Heart left ventricle (tissue), 16 donors: ENCODE measurements around the gene P3H3. TPM values are rescaled to one million over a fixed set of nuclear protein-coding genes. Genes with fewer than 3 reads are reported as not detected.

ENCODE experiments used
- ATAC-seq, 4 donors: fragments of 200-7000 bp; cut with Tn5 transposase; one replicate each; pipeline ENCODE4 v1.9.1; 2020 to 2022; ENCODE audit warnings: moderate library complexity in 4 of 4, mild to moderate bottlenecking in 3 of 4, moderate number of reproducible peaks in 1 of 4
- DNase-seq, 5 donors: peaks; one replicate each; pipeline ENCODE4 v3.0.0-alpha.2; 2020
- H3K27ac ChIP-seq, 12 donors: fragments of 200-600 bp; sonication (generic) in 4 of 12; one replicate each; pipeline versions ENCODE4 v1.5.0 to v1.8.0; 2016 to 2022; ENCODE audit warnings: mild to moderate bottlenecking in 2 of 12
- H3K27me3 ChIP-seq, 9 donors: fragments of 200-600 bp; sonication (generic) in 2 of 9; one replicate each; pipeline versions ENCODE4 v1.5.1 to v1.8.0; 2016 to 2022; ENCODE audit warnings: mild to moderate bottlenecking in 3 of 9
- H3K36me3 ChIP-seq, 9 donors: fragments of 200-600 bp; sonication (generic) in 2 of 9; one replicate each; pipeline versions ENCODE4 v1.5.0 to v1.8.0; 2018 to 2022; ENCODE audit warnings: mild to moderate bottlenecking in 2 of 9
- H3K4me1 ChIP-seq, 12 donors: fragments of 200-600 bp; sonication (generic) in 4 of 12; one replicate each; pipeline versions ENCODE4 v1.5.0 to v1.8.0; 2016 to 2022; ENCODE audit warnings: mild to moderate bottlenecking in 3 of 12
- H3K4me3 ChIP-seq, 12 donors: fragments of 200-600 bp; sonication (generic) in 4 of 12; one replicate each; pipeline versions ENCODE4 v1.5.0 to v1.8.0; 2017 to 2022; ENCODE audit warnings: mild to moderate bottlenecking in 9 of 12, moderate library complexity in 4 of 12
- H3K9me3 ChIP-seq, 12 donors: fragments of 200-600 bp; sonication (generic) in 4 of 12; one replicate each; pipeline versions ENCODE4 v1.5.0 to v1.8.0; 2016 to 2022; ENCODE audit warnings: mild to moderate bottlenecking in 1 of 12
- POLR2A ChIP-seq, 2 donors: fragments of 450-650 bp; IDR thresholded peaks; one replicate each; pipeline ENCODE4 v1.6.1; 2017; ENCODE audit warnings: antibody characterized with exemption in 2 of 2, mild to moderate bottlenecking in 2 of 2, moderate library complexity in 2 of 2
- WGBS, 4 donors: extraction: QIAGEN DNeasy Blood & Tissue Kit in 2 of 4; methylation state at CpG; one replicate each; pipeline versions ENCODE4 v1.1.5 to v1.1.7; 2013 to 2018; 5-methylcytosine and 5-hydroxymethylcytosine counted together
- intact Hi-C, 10 donors: fragments of 100-400 bp; cut with DNase I; formaldehyde crosslinking; loops; one replicate each; pipeline versions ENCODE4 v1.11.1 to v1.14.2; 2022
- polyA plus RNA-seq, 2 donors: library from polyadenylated mRNA; stranded (reverse); fragments of 200-250 nt; gene quantifications; one replicate each; pipeline ENCODE4 v1.2.3, GENCODE V29; 2013
- total RNA-seq, 9 donors: library from RNA; depleted of rRNA in 2 of 9; stranded (reverse); fragments of >200 nt in 2 of 9; fragmentation: NEBNext Ultra II Directional in 3 of 9; extraction: Animal tissue kit (Norgen Biotek cat#: 25700) in 3 of 9; gene quantifications; one replicate each; pipeline versions ENCODE4 v1.1.0 to v1.2.4, GENCODE V29; 2016 to 2023
- TF ChIP-seq, protein P1 (sequence below), 12 donors: fragments of 200-600 bp; sonication (generic) in 4 of 12; IDR thresholded peaks; one replicate each; pipeline versions ENCODE4 v1.5.0 to v1.8.0; 2018 to 2022; ENCODE audit warnings: antibody characterized with exemption in 12 of 12, mild to moderate bottlenecking in 5 of 12
- donor health status: ischemic (EF 13 %, LVEDD 7.1; RV severe dilation, severe dysfunction).
- donor health status: healthy with polysubstance abuse.
- donor health status: DM: no; HTN: yes; CAD: no.
- donor health status: DM: no; HTN: no; CAD: no.
- donor health status: ischemic (EF 25% LVEDD 6.9; RV normal size, moderate dysfunction).
- donor health status: ischemic (EF 25% LVEDD 5.7; RV mildly dilated, moderate dysfunction).
- donor health status: healthy.
- donor health status: DM: yes; HTN: yes; CAD: no.
- donor health status: ischemic (EF 35%, LVEDD 5.7; RV mildly dilated, moderate dysfunction).
- donor health status: nonischemic (EF 11% LVEDD 7.7; RV severe dilation, severe dysfunction).
- donor health status: DM: yes; HTN: yes; CAD: no.
- donor health status: PGD.
- donor health status: ischemic (EF 29% LVEDD 5.4; RV normal size, mild dysfunction).
- donor health status: nonischemic (EF 23%, LVEDD 6.1; RV moderate dilation, normal function).

The P3H3 gene
- total and polyA plus RNA-seq, 11 donors = 4.2 to 29.9 (median 16.6) TPM

DNA sequence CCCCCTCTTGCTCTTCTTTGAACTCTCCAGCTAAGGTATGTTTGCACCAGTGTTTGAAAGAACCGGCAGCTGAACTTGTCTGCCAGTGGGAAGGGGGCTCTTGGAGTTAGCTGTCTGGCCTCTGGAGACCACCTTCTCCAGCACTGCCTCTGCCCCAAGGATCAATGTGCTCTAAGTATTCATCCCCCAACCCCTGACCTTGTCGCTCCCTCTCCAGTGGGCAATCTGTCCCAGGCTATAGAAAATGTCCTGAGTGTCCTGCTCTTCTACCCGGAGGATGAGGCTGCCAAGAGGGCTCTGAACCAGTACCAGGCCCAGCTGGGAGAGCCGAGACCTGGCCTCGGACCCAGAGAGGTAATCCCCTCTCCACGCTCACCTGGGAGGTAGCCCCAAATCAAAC lies 2.8 kb downstream of the P3H3 start:
- Histone ChIP-seq H3K4me3 (no peak overlapping the region), H3K36me3 (peaks cover 0 to 39% (median 8%) of the 10 kb centered on the region in 9 donors), H3K27me3 (peaks cover 0 to 9% (median 0%) of the 10 kb centered on the region in 9 donors), H3K9me3 (no peaks in the 10 kb centered on the region), H3K4me1 (peaks cover 0 to 42% (median 22%) of the 10 kb centered on the region in 12 donors), H3K27ac (no peak overlapping the region)
- intact Hi-C loops = no loop called here
- ATAC-seq (no peak), DNase-seq (no peak)
- 85 to 92% (median 91%) methylated on average over 6 of the region's 6 CpGs for WGBS, 4 donors
- TF ChIP-seq POLR2A (IDR thresholded peaks at IDR 0.05) = no peak
- TF ChIP-seq, protein P1, sequence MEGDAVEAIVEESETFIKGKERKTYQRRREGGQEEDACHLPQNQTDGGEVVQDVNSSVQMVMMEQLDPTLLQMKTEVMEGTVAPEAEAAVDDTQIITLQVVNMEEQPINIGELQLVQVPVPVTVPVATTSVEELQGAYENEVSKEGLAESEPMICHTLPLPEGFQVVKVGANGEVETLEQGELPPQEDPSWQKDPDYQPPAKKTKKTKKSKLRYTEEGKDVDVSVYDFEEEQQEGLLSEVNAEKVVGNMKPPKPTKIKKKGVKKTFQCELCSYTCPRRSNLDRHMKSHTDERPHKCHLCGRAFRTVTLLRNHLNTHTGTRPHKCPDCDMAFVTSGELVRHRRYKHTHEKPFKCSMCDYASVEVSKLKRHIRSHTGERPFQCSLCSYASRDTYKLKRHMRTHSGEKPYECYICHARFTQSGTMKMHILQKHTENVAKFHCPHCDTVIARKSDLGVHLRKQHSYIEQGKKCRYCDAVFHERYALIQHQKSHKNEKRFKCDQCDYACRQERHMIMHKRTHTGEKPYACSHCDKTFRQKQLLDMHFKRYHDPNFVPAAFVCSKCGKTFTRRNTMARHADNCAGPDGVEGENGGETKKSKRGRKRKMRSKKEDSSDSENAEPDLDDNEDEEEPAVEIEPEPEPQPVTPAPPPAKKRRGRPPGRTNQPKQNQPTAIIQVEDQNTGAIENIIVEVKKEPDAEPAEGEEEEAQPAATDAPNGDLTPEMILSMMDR (IDR thresholded peaks at IDR 0.05) = no peak

GRCh38 chr12:6831450-6831995 lies 3.3 kb downstream of the P3H3 start:
- H3K36me3 ChIP-seq = peaks cover 0 to 43% (median 8%) of the 10 kb centered on the region in 9 donors
- WGBS, 4 donors = 86 to 92% (median 89%) methylated on average over 12 of the region's 12 CpGs
- TF ChIP-seq, protein P1 (IDR thresholded peaks at IDR 0.05) = no peak
- no peak for TF ChIP-seq POLR2A (IDR thresholded peaks at IDR 0.05)
- H3K27me3 ChIP-seq = peaks cover 0 to 9% (median 0%) of the 10 kb centered on the region in 9 donors
- H3K9me3 ChIP-seq = no peaks in the 10 kb centered on the region
- DNase-seq = peak in 2 of 5 donors; percentile 19 to 32
- no peak overlapping the region for H3K4me3 ChIP-seq
- intact Hi-C loops = no loop called here
- no peak for ATAC-seq
- H3K4me1 ChIP-seq = peaks cover 0 to 47% (median 22%) of the 10 kb centered on the region in 12 donors
- peak overlapping the region in 1 of 12 donors; percentile 80 for H3K27ac ChIP-seq

GRCh38 chr12:6832125-6832524 lies 3.9 kb downstream of the P3H3 start:
- TF ChIP-seq, protein P1 (IDR thresholded peaks at IDR 0.05) = no peak
- TF ChIP-seq POLR2A (IDR thresholded peaks at IDR 0.05) = no peak
- Histone ChIP-seq H3K27me3 (peaks cover 0 to 9% (median 0%) of the 10 kb centered on the region in 9 donors), H3K27ac (peak overlapping the region in 3 of 12 donors; percentile 23 to 82 (median 80)), H3K36me3 (peaks cover 0 to 49% (median 14%) of the 10 kb centered on the region in 9 donors), H3K4me3 (no peak overlapping the region), H3K4me1 (peaks cover 0 to 42% (median 18%) of the 10 kb centered on the region in 12 donors), H3K9me3 (no peaks in the 10 kb centered on the region)
- WGBS, 4 donors = 86 to 90% (median 89%) methylated on average over 4 of the region's 4 CpGs
- ATAC-seq = no peak
- peak in 1 of 5 donors; percentile 2 for DNase-seq
- intact Hi-C loops = no loop called here

DNA sequence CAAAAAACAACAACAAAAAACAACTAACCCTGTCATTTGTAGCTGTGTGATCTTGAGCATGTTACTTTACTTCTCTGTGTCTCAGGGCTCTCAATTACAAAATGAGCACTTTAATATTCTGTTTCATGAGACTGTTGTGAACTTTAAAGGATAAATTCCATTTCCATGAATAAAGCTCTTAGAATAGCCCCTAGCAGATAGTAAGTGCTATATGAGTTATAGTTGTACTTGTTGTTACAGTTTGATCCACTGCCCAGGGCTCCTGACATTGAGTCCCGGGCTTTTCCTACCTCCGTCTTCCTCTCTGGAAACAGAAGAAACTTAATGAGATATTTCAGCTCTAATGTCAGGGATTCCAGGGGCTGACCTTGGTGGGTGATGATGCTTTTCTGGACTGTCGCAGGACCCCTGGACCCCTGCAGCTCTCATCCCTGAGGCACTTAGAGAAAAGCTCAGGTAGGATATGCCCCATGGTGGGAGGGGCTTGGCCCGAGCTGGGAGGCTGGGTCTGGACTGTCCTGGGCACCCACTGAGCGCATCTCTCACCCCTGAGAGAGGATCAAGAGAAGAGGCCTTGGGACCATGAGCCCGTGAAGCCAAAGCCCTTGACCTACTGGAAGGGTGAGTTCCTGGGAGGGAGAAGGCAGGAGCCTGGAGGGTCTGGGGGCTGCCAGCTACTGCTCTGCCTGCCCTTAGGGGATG lies 5.1 kb downstream of the P3H3 start:
- H3K36me3 ChIP-seq = peaks cover 0 to 61% (median 26%) of the 10 kb centered on the region in 9 donors
- WGBS, 4 donors = 56 to 58% (median 57%) methylated on average over 3 to 6 of the region's 6 CpGs
- intact Hi-C loops = no loop called here
- peaks cover 0 to 6% (median 0%) of the 10 kb centered on the region in 9 donors for H3K27me3 ChIP-seq
- ATAC-seq (peak; percentile 43 to 69 (median 56)), DNase-seq (peak in 2 of 5 donors; percentile 14 to 65)
- TF ChIP-seq, protein P1 (IDR thresholded peaks at IDR 0.05) = no peak
- TF ChIP-seq POLR2A (IDR thresholded peaks at IDR 0.05) = no peak
- no peaks in the 10 kb centered on the region for H3K9me3 ChIP-seq
- H3K4me1 ChIP-seq = peaks cover 0 to 37% (median 14%) of the 10 kb centered on the region in 12 donors
- H3K27ac ChIP-seq = peak overlapping the region; percentile 26 to 97 (median 80)
- peak overlapping the region in 11 of 12 donors; percentile 0 to 59 (median 46) for H3K4me3 ChIP-seq
